SU-DHL-6 (cell line): ENCODE measurements around the gene KRT71.

ENCODE experiments used
- H2AFZ ChIP-seq: fragments of 200-600 bp; sonication (generic); 2 replicates; pipeline ENCODE4 v1.6.1; 2014; ENCODE audit warnings: low read depth, mild to moderate bottlenecking, moderate library complexity, mixed read lengths, antibody characterized with exemption, low read length; ENCODE audit not compliant: severe bottlenecking
- H3F3A ChIP-seq: fragments of 200-600 bp; shearing (Covaris generic); 2 replicates; pipeline ENCODE4 v1.6.0; 2016; ENCODE audit warnings: antibody characterized with exemption, mild to moderate bottlenecking; ENCODE audit not compliant: insufficient read depth
- H3K27ac ChIP-seq: fragments of 200-600 bp; sonication (generic); 2 replicates; pipeline ENCODE4 v1.5.1; 2016; ENCODE audit warnings: low read depth, mild to moderate bottlenecking, low read length, moderate library complexity, mixed read lengths
- H3K27me3 ChIP-seq: fragments of 200-600 bp; sonication (generic), shearing (Covaris generic); 2 replicates; pipeline ENCODE4 v1.6.0; 2014; ENCODE audit warnings: mild to moderate bottlenecking, low read length
- H3K36me3 ChIP-seq: fragments of 200-600 bp; sonication (generic); 2 replicates; pipeline ENCODE4 v1.6.1; 2014; ENCODE audit warnings: mild to moderate bottlenecking, low read length, mixed read lengths
- H3K4me2 ChIP-seq: fragments of 300-600, 200-600 bp; shearing (Covaris generic), sonication (generic); 2 replicates; pipeline ENCODE4 v1.6.0; 2014; ENCODE audit warnings: low read length, low read depth, mild to moderate bottlenecking; ENCODE audit not compliant: poor library complexity, severe bottlenecking
- H3K4me3 ChIP-seq: fragments of 200-600 bp; sonication (generic); 2 replicates; pipeline ENCODE4 v1.5.1; 2014; ENCODE audit warnings: antibody characterized with exemption, low read length, mild to moderate bottlenecking, mixed read lengths; ENCODE audit not compliant: insufficient read depth, poor library complexity, severe bottlenecking
- H3K79me2 ChIP-seq: fragments of 200-600 bp; sonication (generic); 2 replicates; pipeline ENCODE4 v1.6.1; 2014; ENCODE audit warnings: mild to moderate bottlenecking, low read length, moderate library complexity; ENCODE audit not compliant: insufficient read depth
- H3K9ac ChIP-seq: fragments of 200-600 bp; sonication (generic); 2 replicates; pipeline ENCODE4 v1.7.0; 2014; ENCODE audit warnings: mild to moderate bottlenecking, low read length
- H3K9me2 ChIP-seq: fragments of 200-600 bp; sonication (generic); replicated peaks from 2 replicates; pipeline ENCODE4 v1.6.1; 2014; ENCODE audit warnings: low read length; ENCODE audit not compliant: insufficient read depth
- H3K9me3 ChIP-seq: fragments of 200-600 bp; sonication (generic); 2 replicates; pipeline ENCODE4 v1.6.1; 2014; ENCODE audit warnings: low read length, mixed read lengths; ENCODE audit not compliant: insufficient read depth
- H4K20me1 ChIP-seq: fragments of 200-600 bp; sonication (generic); 2 replicates; pipeline ENCODE4 v1.6.1; 2014; ENCODE audit warnings: low read depth, mild to moderate bottlenecking, antibody characterized with exemption, low read length, moderate library complexity, mixed read lengths
- CTCF ChIP-seq: fragments of 200-600 bp; sonication (generic); IDR thresholded peaks from one replicate; pipeline ENCODE4 v1.5.1; 2017; ENCODE audit warnings: antibody characterized with exemption, mild to moderate bottlenecking, low read length, moderate library complexity; ENCODE audit not compliant: insufficient read depth, poor library complexity, severe bottlenecking
- EZH2phosphoT487 ChIP-seq: fragments of 200-600 bp; sonication (generic), shearing (Covaris generic); conservative IDR thresholded peaks from 2 replicates; pipeline ENCODE4 v1.6.1; 2018; ENCODE audit warnings: mild to moderate bottlenecking, antibody characterized with exemption, low read length, moderate library complexity, mixed read lengths

Gene KRT71

GRCh38 chr12:52600941-52601481 is 48.1 kb upstream of the KRT71 start, which contains the start of gene KRT72:
Gene KRT72 (minus strand): TSS chr12:52601463. CDS start chr12:52601452, 11 bp downstream.
- TF ChIP-seq CTCF (no peak), EZH2phosphoT487 (no peak)
- Histone ChIP-seq H4K20me1 (no peaks in the 10 kb centered on the region), H3K79me2 (no peaks in the 10 kb centered on the region), H2AFZ (no peak within 1 kb of the TSS), H3K36me3 (no peaks in the 10 kb centered on the region), H3K9me2 (no peaks in the 10 kb centered on the region), H3K4me2 (no peak within 1 kb of the TSS), H3K27me3 (no peaks in the 10 kb centered on the region), H3K4me3 (no peak within 1 kb of the TSS), H3F3A (no peaks in the 10 kb centered on the region), H3K9ac (no peak within 1 kb of the TSS), H3K9me3 (no peaks in the 10 kb centered on the region), H3K27ac (no peak within 1 kb of the TSS)

GRCh38 chr12:52600475-52600874 is 47.5 kb upstream of the KRT71 start:
- TF ChIP-seq CTCF (no peak), EZH2phosphoT487 (no peak)
- Histone ChIP-seq H3K36me3 (no peaks in the 10 kb centered on the region), H3K27me3 (no peaks in the 10 kb centered on the region), H3F3A (no peaks in the 10 kb centered on the region), H3K4me3 (no peak overlapping the region), H4K20me1 (no peaks in the 10 kb centered on the region), H3K9me2 (no peaks in the 10 kb centered on the region), H3K9ac (no peak overlapping the region), H2AFZ (no peak overlapping the region), H3K4me2 (no peak overlapping the region), H3K27ac (no peak overlapping the region), H3K79me2 (no peaks in the 10 kb centered on the region), H3K9me3 (no peaks in the 10 kb centered on the region)

GRCh38 chr12:52600071-52600470 is 47.1 kb upstream of the KRT71 start:
- no peaks in the 10 kb centered on the region for H3K27me3 ChIP-seq
- H3K9me3 ChIP-seq: no peaks in the 10 kb centered on the region
- H3K79me2 ChIP-seq: no peaks in the 10 kb centered on the region

More at GRCh38 chr12:52600071-52600470, 47.1 kb upstream of the KRT71 start:
- TF ChIP-seq EZH2phosphoT487 (no peak), CTCF (no peak)
- Histone ChIP-seq H3F3A (no peaks in the 10 kb centered on the region), H2AFZ (no peak overlapping the region), H3K27ac (no peak overlapping the region), H3K9ac (no peak overlapping the region), H4K20me1 (no peaks in the 10 kb centered on the region), H3K4me3 (no peak overlapping the region), H3K9me2 (no peaks in the 10 kb centered on the region), H3K4me2 (no peak overlapping the region), H3K36me3 (no peaks in the 10 kb centered on the region)
